22Rv1 (cell line): ENCODE data around the gene DLGAP5.

Experiments
- CTCF ChIP-seq: fragments of 450-650 bp; IDR thresholded peaks from 2 replicates; pipeline ENCODE4 v1.5.1; 2017; ENCODE audit warnings: mild to moderate bottlenecking
- ZFX ChIP-seq: fragments of 450-650 bp; IDR thresholded peaks from 2 replicates; pipeline ENCODE4 v1.6.1; 2017; ENCODE audit warnings: antibody characterized with exemption, borderline replicate concordance

- TF ChIP-seq CTCF, result no peak
- TF ChIP-seq ZFX, result no peak
Measured at GRCh38 chr14:55101698-55102097, 89.7 kb downstream of the DLGAP5 start.
